HepG2 (cell line): Measurements from ENCODE around the gene TCF25. TPM values are rescaled to one million over a fixed set of nuclear protein-coding genes. Genes with fewer than 3 reads are reported as not detected.

Source experiments
- ATAC-seq: fragments of 200-7000 bp; cut with Tn5 transposase; 3 replicates; pipeline ENCODE4 v1.9.1; 2020; ENCODE audit warnings: mild to moderate bottlenecking, moderate library complexity
- BruUV-seq: library from RNA; stranded (reverse); fragments of 400-500 nt; replicated peaks from 2 replicates; lab custom pipeline; 2021; lab: Mats Ljungman, UMichigan
- CTCF ChIA-PET: fragments of 300-600 bp; formaldehyde crosslinking; extraction: SDS; loops from one replicate; lab custom pipeline; 2021; ENCODE audit warnings: low total read pairs, inconsistent platforms, low intra/inter-chr PET ratio; lab: Yijun Ruan, JAX
- POLR2A ChIA-PET: fragments of 350-600 bp; sonication (Branson Sonifier 250); formaldehyde crosslinking; loops from one replicate; lab custom pipeline; 2020; ENCODE audit warnings: antibody characterized with exemption, inconsistent platforms; lab: Yijun Ruan, JAX
- DNase-seq: peaks from one replicate; pipeline ENCODE4 v3.0.0-alpha.2; 2015; ENCODE audit warnings: low spot score
- FAIRE-seq: peaks from 3 replicates; lab custom pipeline; 2011; peaks lifted over from hg19 to GRCh38; lab: Jason Lieb, UNC
- H2AFZ ChIP-seq: one replicate; pipeline ENCODE4 v1.6.1; 2011; ENCODE audit warnings: low read length, inconsistent platforms
- H3K27ac ChIP-seq: fragments of 300-600 bp; 3 replicates; pipeline ENCODE4 v1.8.0; 2011; ENCODE audit warnings: mixed run types, mild to moderate bottlenecking, mixed read lengths, low read length, inconsistent platforms; ENCODE audit not compliant: insufficient read depth; ENCODE audit errors: extremely low read length
- H3K27me3 ChIP-seq, 2 experiments: fragments of 200-600 bp in 1 of 2; 2 replicates in 1 of 2; 3 replicates in 1 of 2; pipeline versions ENCODE4 v1.6.0 to v1.8.0; 2011; ENCODE audit warnings: low read length in 2 of 2, mild to moderate bottlenecking in 2 of 2, moderate library complexity in 2 of 2, inconsistent platforms in 1 of 2; ENCODE audit not compliant: insufficient read depth in 2 of 2, control insufficient read depth in 1 of 2
- H3K36me3 ChIP-seq, 2 experiments: fragments of 200-600 bp in 1 of 2; replicated peaks in 1 of 2; 2 replicates in 1 of 2; 3 replicates in 1 of 2; pipeline versions ENCODE4 v1.5.1 to v1.8.0; 2011; ENCODE audit warnings: low read length in 2 of 2, inconsistent platforms in 1 of 2; ENCODE audit not compliant: insufficient read depth in 2 of 2, control insufficient read depth in 1 of 2
- H3K4me1 ChIP-seq: 2 replicates; pipeline ENCODE4 v1.5.1; 2012; ENCODE audit warnings: low read length, inconsistent platforms; ENCODE audit not compliant: insufficient read depth
- H3K4me2 ChIP-seq: 2 replicates; pipeline ENCODE4 v1.6.0; 2011; ENCODE audit warnings: low read depth, low read length, inconsistent platforms
- H3K4me3 ChIP-seq, 3 experiments: fragments of 200-600 bp in 1 of 3; sonication (generic), shearing (Covaris generic) in 1 of 3; replicated peaks in 1 of 3; 2 replicates each; pipeline ENCODE4 v1.5.1; 2011 to 2016; ENCODE audit warnings: low read length in 3 of 3, inconsistent platforms in 2 of 3, low read depth in 2 of 3, mild to moderate bottlenecking in 2 of 3, control low read depth in 1 of 3, mixed read lengths in 1 of 3; ENCODE audit not compliant: insufficient read depth in 1 of 3
- H3K79me2 ChIP-seq: one replicate; pipeline ENCODE4 v1.6.1; 2011; ENCODE audit warnings: low read length, inconsistent platforms; ENCODE audit not compliant: insufficient read depth
- H3K9ac ChIP-seq: 2 replicates; pipeline ENCODE4 v1.6.0; 2011; ENCODE audit warnings: mild to moderate bottlenecking, low read depth, low read length, inconsistent platforms; ENCODE audit not compliant: insufficient read depth
- H3K9me3 ChIP-seq: 2 replicates; pipeline ENCODE4 v1.5.1; 2012; ENCODE audit warnings: mild to moderate bottlenecking, low read length
- H4K20me1 ChIP-seq: 2 replicates; pipeline ENCODE4 v1.6.0; 2011; ENCODE audit warnings: inconsistent platforms, mild to moderate bottlenecking, low read length, moderate library complexity; ENCODE audit not compliant: insufficient read depth
- ARID2 ChIP-seq: sonication (generic); formaldehyde crosslinking; IDR thresholded peaks from 2 replicates; pipeline ENCODE4 v1.8.1; 2022; ENCODE audit warnings: mild to moderate bottlenecking, missing genetic modification reagents, borderline replicate concordance
- CCDC6 ChIP-seq: sonication (generic); formaldehyde crosslinking; IDR thresholded peaks from 2 replicates; pipeline ENCODE4 v1.8.1; 2022; ENCODE audit warnings: mild to moderate bottlenecking, missing genetic modification reagents, moderate library complexity
- HNRNPH1 ChIP-seq: fragments of 200-400 bp; formaldehyde crosslinking; optimal IDR thresholded peaks from 2 replicates; pipeline ENCODE3; 2017; ENCODE audit warnings: mild to moderate bottlenecking, low read depth, low read length
- NR2F6 ChIP-seq, 2 experiments: IDR thresholded peaks; 2 replicates each; pipeline ENCODE4 v1.6.1; 2016; ENCODE audit warnings: antibody characterized with exemption in 1 of 2, mild to moderate bottlenecking in 1 of 2
- REPIN1 ChIP-seq: sonication (generic); formaldehyde crosslinking; IDR thresholded peaks from 2 replicates; pipeline ENCODE4 v1.8.0; 2022; ENCODE audit warnings: missing genetic modification reagents, low read depth, mild to moderate bottlenecking, borderline replicate concordance
- SCMH1 ChIP-seq: sonication (generic); formaldehyde crosslinking; IDR thresholded peaks from 2 replicates; pipeline ENCODE4 v1.9.0; 2021; ENCODE audit warnings: missing genetic modification reagents, mild to moderate bottlenecking, borderline replicate concordance
- TOPORS ChIP-seq: sonication (generic); formaldehyde crosslinking; IDR thresholded peaks from 2 replicates; pipeline ENCODE4 v1.8.0; 2023; ENCODE audit warnings: mild to moderate bottlenecking, missing genetic modification reagents
- ZMYM3 ChIP-seq: sonication (generic); formaldehyde crosslinking; IDR thresholded peaks from 2 replicates; pipeline ENCODE4 v1.5.1; 2020; ENCODE audit warnings: mild to moderate bottlenecking, missing genetic modification reagents
- ZNF343 ChIP-seq: sonication (generic); formaldehyde crosslinking; IDR thresholded peaks from 2 replicates; pipeline ENCODE4 v1.4.0; 2020; ENCODE audit warnings: mild to moderate bottlenecking, missing genetic modification reagents
- ZNF589 ChIP-seq: sonication (generic); formaldehyde crosslinking; conservative IDR thresholded peaks from 2 replicates; pipeline ENCODE4 v1.8.0; 2022; ENCODE audit warnings: mild to moderate bottlenecking, moderate library complexity, missing genetic modification reagents
- ZNF615 ChIP-seq: sonication (generic); formaldehyde crosslinking; IDR thresholded peaks from 2 replicates; pipeline ENCODE4 v1.5.0; 2020; ENCODE audit warnings: mild to moderate bottlenecking, missing genetic modification reagents, borderline replicate concordance
- WGBS: methylation state at CpG from one replicate; pipeline ENCODE4 v1.1.6; 2017; ENCODE audit warnings: low lambda C conversion rate; 5-methylcytosine and 5-hydroxymethylcytosine counted together
- in situ Hi-C: cut with HindIII; loops from 2 replicates; pipeline ENCODE4 v1.10.0; 2017; ENCODE audit warnings: low pct_unique_long_range_greater_than_20kb; ENCODE audit not compliant: extremely low pct_ligation_motif_present
- intact Hi-C: fragments of 100-400 bp; cut with micrococcal nuclease; formaldehyde crosslinking; loops from one replicate; pipeline ENCODE4 v1.10.0; 2022; ENCODE audit not compliant: unreplicated experiment
- polyA plus RNA-seq, 8 experiments: library from polyadenylated mRNA; depleted of rRNA in 3 of 8; stranded (reverse) in 7 of 8; unstranded in 1 of 8; fragments of >200 nt; fragmentation: Illumina TruSeq in 4 of 8; extraction: Trizol in 4 of 8; gene quantifications; 2 replicates each; pipeline versions ENCODE4 v1.2.1 to v1.2.3, GENCODE V29; 2011 to 2016; ENCODE audit warnings: low read depth in 4 of 8, missing spikeins in 1 of 8, mixed read lengths in 1 of 8; ENCODE audit not compliant: insufficient read depth in 1 of 8
- total RNA-seq, 5 experiments: library from RNA; depleted of rRNA; stranded (reverse); fragments of >200 nt; fragmentation: Illumina TruSeq; extraction: Trizol; gene quantifications; 2 replicates each; pipeline ENCODE4 v1.2.3, GENCODE V29; 2016; ENCODE audit warnings: low read depth in 1 of 5
- TF ChIP-seq, protein P1 (sequence below): sonication (generic); formaldehyde crosslinking; IDR thresholded peaks from 2 replicates; pipeline ENCODE4 v1.9.0; 2021; ENCODE audit warnings: missing genetic modification reagents, mild to moderate bottlenecking, borderline replicate concordance

The TCF25 gene
- total and polyA plus RNA-seq, 2 of the 13 experiments (the other 11 are each of a cell fraction or from before 2014, with no cell fraction given) = 138 to 206 TPM

- H2AFZ ChIP-seq = no peak overlapping the region
- no peak for DNase-seq
- no TSS peak for BruUV-seq
- no peak overlapping the region for H3K4me2 ChIP-seq
- intact Hi-C loops = loop anchor here (5.0 kb wide), 2 partner anchors 33 to 53 kb away; partner anchors contain the start of gene FANCA
- H3K4me1 ChIP-seq = peaks cover 28% of the 10 kb centered on the region
- TF ChIP-seq ZMYM3 (no peak; the same call in 1 of the 2 replicates), ZNF615 (CRISPR knock-in tag) (no peak), SCMH1 (CRISPR knock-in tag) (no peak), ARID2 (CRISPR knock-in tag) (0 out of 2 replicates have a peak, but pooled peaks have one; percentile 30), ZNF343 (CRISPR knock-in tag) (0 out of 2 replicates have a peak, but pooled peaks have one; percentile 18), CCDC6 (CRISPR knock-in tag) (no peak), ZNF589 (no peak), NR2F6 (IDR thresholded peaks at IDR 0.05) (no peak), NR2F6 (CRISPR knock-in tag; IDR thresholded peaks at IDR 0.05) (no peak), TOPORS (CRISPR knock-in tag) (peak; percentile 65; the same call in 1 of the 2 replicates), HNRNPH1 (no peak), REPIN1 (CRISPR knock-in tag) (0 out of 2 replicates have a peak, but pooled peaks have one; percentile 15)
- TF ChIP-seq, protein P1, sequence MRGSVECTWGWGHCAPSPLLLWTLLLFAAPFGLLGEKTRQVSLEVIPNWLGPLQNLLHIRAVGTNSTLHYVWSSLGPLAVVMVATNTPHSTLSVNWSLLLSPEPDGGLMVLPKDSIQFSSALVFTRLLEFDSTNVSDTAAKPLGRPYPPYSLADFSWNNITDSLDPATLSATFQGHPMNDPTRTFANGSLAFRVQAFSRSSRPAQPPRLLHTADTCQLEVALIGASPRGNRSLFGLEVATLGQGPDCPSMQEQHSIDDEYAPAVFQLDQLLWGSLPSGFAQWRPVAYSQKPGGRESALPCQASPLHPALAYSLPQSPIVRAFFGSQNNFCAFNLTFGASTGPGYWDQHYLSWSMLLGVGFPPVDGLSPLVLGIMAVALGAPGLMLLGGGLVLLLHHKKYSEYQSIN (CRISPR knock-in tag) = no peak
- TF ChIP-seq, all 625 proteins: peak for 4
- Histone ChIP-seq H3K4me3 (no peak overlapping the region), H3K9ac (no peak overlapping the region), H3K27me3 (no peaks in the 10 kb centered on the region), H3K9me3 (peaks cover 10% of the 10 kb centered on the region), H4K20me1 (peaks cover 9% of the 10 kb centered on the region; the same call in 1 of the 2 replicates), H3K79me2 (peaks cover 13% of the 10 kb centered on the region), H3K36me3 (peaks cover 4 to 6% of the 10 kb centered on the region in 2 experiments), H3K27ac (no peak overlapping the region)
- ChIA-PET CTCF (no interaction called here), POLR2A (no interaction called here)
- ATAC-seq (no peak), FAIRE-seq (no peak)
- 98% methylated on average over 6 of the region's 6 CpGs for WGBS
- in situ Hi-C loops = no loop called here
Observed at GRCh38 chr16:89870440-89870839, 3.0 kb upstream of the TCF25 start.
